GM19099 (cell line): ENCODE measurements around the gene ARID1B.

ENCODE experiments used
- POLR2A ChIP-seq: IDR thresholded peaks from 3 replicates; pipeline ENCODE4 v1.6.1; 2011; ENCODE audit warnings: low read depth; ENCODE audit not compliant: insufficient read length; ENCODE audit errors: extremely low read depth

The ARID1B gene

GRCh38 chr6:157188213-157188612, 411.0 kb downstream of the ARID1B start:
- TF ChIP-seq POLR2A = no peak

- no peak for TF ChIP-seq POLR2A
Measured at GRCh38 chr6:157193443-157193996, 416.3 kb downstream of the ARID1B start.

DNA sequence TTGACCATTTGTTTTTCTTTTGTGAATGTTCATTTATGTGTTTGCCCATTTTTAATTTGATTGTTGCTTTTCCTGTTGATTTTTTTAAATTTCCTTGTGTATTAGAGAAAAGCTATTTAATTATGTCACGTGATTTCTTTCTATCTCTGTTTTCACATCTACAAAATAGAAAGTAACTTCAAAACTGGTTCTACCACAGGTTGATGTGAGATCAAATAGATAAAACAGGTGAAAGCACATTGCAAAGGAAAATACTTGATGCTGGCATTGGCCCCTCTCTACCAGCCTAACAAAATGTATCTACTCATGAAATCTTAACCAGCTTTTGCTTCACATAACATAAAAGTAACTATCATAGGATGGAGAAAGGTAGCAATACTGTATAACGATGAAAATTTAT, 416.9 kb downstream of the ARID1B start:
- no peak for TF ChIP-seq POLR2A

- TF ChIP-seq POLR2A = no peak
Measured at GRCh38 chr6:157194643-157195042, 417.5 kb downstream of the ARID1B start.

DNA sequence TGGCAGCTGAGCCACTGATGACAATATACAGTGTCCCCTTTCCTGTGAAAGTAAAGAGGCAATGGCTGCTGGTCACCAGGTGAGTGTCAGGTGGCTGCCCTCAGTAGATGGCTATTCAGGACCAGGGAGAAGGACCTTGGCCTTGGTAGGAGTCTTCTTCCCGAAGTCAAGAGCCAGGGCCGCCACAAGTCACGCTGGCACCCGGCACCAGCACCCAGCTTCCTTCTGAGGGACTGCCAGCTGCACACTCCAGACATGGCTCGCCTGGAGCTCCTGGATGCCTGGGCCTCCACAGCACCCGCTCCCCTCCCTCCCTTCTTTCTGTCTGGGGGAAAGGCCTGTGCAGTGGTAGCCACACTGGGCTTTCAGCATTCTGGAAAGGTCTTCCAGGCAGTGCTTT, 419.2 kb downstream of the ARID1B start:
- no peak for TF ChIP-seq POLR2A

DNA sequence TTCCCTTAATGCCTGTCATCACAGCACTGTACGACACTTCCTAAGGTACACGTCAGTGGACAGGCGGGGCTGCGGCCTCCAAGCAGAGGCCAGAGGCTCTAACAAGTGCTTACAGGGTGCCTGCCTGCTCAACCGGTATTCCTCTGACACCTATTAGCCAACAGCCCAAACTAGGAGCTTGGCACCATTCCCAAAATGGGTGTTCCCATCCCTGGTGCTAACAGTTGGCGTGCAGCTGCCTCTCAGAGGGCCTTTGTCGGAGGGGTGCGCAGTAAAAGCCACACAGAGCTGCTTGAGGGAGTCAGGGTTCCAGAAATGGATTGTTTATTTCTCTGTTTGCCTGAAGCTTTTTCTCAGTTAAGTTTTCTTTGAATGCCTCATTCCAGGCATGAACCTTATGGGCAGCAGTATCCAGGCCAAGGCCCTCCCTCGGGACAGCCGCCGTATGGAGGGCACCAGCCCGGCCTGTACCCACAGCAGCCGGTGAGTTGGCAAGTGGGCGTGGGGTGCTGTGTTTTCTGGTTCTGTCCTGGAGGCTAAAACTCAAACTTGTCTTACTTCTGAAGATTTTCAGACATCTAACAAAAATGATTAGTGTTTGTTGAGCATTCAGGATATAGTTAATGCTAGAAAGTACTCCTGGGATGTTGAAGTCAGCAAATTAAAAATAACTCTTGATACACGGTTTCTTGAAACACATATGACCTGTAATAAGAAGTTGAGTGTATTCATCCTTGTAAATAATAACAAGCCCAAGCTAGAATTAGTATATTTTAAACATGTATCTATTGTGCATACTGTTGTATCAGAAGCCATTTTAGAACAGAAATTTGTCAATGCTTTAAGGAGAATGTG, 421.5 kb downstream of the ARID1B start:
- TF ChIP-seq POLR2A = no peak

- TF ChIP-seq POLR2A = no peak
Measured at GRCh38 chr6:157200117-157200516, 422.9 kb downstream of the ARID1B start.

DNA sequence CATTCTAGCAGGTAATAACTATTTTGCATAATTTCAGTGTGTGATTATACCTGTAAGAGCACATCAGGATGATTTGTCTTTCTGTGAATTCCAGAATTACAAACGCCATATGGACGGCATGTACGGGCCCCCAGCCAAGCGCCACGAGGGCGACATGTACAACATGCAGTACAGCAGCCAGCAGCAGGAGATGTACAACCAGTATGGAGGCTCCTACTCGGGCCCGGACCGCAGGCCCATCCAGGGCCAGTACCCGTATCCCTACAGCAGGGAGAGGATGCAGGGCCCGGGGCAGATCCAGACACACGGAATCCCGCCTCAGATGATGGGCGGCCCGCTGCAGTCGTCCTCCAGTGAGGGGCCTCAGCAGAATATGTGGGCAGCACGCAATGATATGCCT, 423.4 kb downstream of the ARID1B start:
- TF ChIP-seq POLR2A = no peak

GRCh38 chr6:157201083-157201482, 423.9 kb downstream of the ARID1B start:
- TF ChIP-seq POLR2A = no peak

GRCh38 chr6:157203312-157203744, 426.1 kb downstream of the ARID1B start:
- TF ChIP-seq POLR2A = no peak

DNA sequence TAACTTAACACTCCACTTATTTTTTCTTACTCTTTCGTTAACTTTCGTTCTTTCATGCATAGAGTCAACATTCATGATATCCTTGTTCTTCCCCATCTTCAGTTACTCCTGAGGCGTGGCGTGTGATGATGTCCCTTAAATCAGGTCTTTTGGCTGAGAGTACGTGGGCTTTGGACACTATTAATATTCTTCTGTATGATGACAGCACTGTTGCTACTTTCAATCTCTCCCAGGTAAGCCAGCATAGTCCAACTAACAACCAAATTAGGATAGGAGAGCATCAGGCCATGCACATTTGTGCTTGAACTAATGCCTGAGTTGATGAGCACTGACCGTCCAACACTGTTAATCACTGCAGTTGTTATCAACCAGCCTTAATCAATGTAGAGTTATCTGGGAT, 426.6 kb downstream of the ARID1B start:
- no peak for TF ChIP-seq POLR2A

- TF ChIP-seq POLR2A = no peak
Measured at GRCh38 chr6:157205473-157206358, 428.5 kb downstream of the ARID1B start.

DNA sequence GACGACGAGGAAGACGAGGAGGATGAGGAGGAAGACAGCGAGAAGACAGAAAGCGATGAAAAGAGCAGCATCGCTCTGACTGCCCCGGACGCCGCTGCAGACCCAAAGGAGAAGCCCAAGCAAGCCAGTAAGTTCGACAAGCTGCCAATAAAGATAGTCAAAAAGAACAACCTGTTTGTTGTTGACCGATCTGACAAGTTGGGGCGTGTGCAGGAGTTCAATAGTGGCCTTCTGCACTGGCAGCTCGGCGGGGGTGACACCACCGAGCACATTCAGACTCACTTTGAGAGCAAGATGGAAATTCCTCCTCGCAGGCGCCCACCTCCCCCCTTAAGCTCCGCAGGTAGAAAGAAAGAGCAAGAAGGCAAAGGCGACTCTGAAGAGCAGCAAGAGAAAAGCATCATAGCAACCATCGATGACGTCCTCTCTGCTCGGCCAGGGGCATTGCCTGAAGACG, 429.2 kb downstream of the ARID1B start:
- TF ChIP-seq POLR2A = no peak

GRCh38 chr6:157207521-157208076, 430.4 kb downstream of the ARID1B start:
- TF ChIP-seq POLR2A = no peak
